ENCODE results near the gene SLC6A9. TPM values are rescaled to one million over a fixed set of nuclear protein-coding genes. Genes with fewer than 3 reads are reported as not detected.

Gene SLC6A9
- total RNA-seq, 1 donor from 2014 or later: 29.4 TPM

GRCh38 chr1:44021156-44021555 lies 10.1 kb downstream of the SLC6A9 start:
- peaks cover 6% of the 10 kb centered on the region for H3K36me3 Mint-ChIP-seq (ENCODE audit: insufficient read depth)
- H3K27ac Mint-ChIP-seq: no peak overlapping the region
- peaks cover 2% of the 10 kb centered on the region for H3K4me1 Mint-ChIP-seq (ENCODE audit: low read depth)
- H3K27me3 Mint-ChIP-seq: no peaks in the 10 kb centered on the region
- no peaks in the 10 kb centered on the region for H3K9me3 Mint-ChIP-seq (ENCODE audit: low read depth)
- DNase-seq (ENCODE audit: low spot score, unreplicated experiment): no peak
- TF ChIP-seq CTCF (IDR thresholded peaks at IDR 0.05; ENCODE audit: unreplicated experiment): no peak
- H3K4me3 Mint-ChIP-seq (ENCODE audit: low read depth): no peak overlapping the region

- no peaks in the 10 kb centered on the region for H3K27me3 Mint-ChIP-seq
- H3K9me3 Mint-ChIP-seq (ENCODE audit: low read depth): no peaks in the 10 kb centered on the region
- TF ChIP-seq CTCF (IDR thresholded peaks at IDR 0.05; ENCODE audit: unreplicated experiment): no peak
- H3K27ac Mint-ChIP-seq: no peak overlapping the region
- H3K4me3 Mint-ChIP-seq (ENCODE audit: low read depth): no peak overlapping the region
- peaks cover 2% of the 10 kb centered on the region for H3K4me1 Mint-ChIP-seq (ENCODE audit: low read depth)
- peaks cover 6% of the 10 kb centered on the region for H3K36me3 Mint-ChIP-seq (ENCODE audit: insufficient read depth)
- DNase-seq (ENCODE audit: low spot score, unreplicated experiment): no peak
These were observed 10.8 kb downstream of the SLC6A9 start for GRCh38 chr1:44020464-44020863.

GRCh38 chr1:44019466-44019948 lies 11.8 kb downstream of the SLC6A9 start:
- H3K27me3 Mint-ChIP-seq: no peaks in the 10 kb centered on the region
- peaks cover 2% of the 10 kb centered on the region for H3K4me1 Mint-ChIP-seq (ENCODE audit: low read depth)
- H3K4me3 Mint-ChIP-seq (ENCODE audit: low read depth): no peak overlapping the region
- DNase-seq (ENCODE audit: low spot score, unreplicated experiment): no peak
- peaks cover 3% of the 10 kb centered on the region for H3K36me3 Mint-ChIP-seq (ENCODE audit: insufficient read depth)
- no peaks in the 10 kb centered on the region for H3K9me3 Mint-ChIP-seq (ENCODE audit: low read depth)
- no peak overlapping the region for H3K27ac Mint-ChIP-seq
- no peak for TF ChIP-seq CTCF (IDR thresholded peaks at IDR 0.05; ENCODE audit: unreplicated experiment)

GRCh38 chr1:44016890-44017400 lies 14.3 kb downstream of the SLC6A9 start:
- no peaks in the 10 kb centered on the region for H3K27me3 Mint-ChIP-seq
- no peak overlapping the region for H3K27ac Mint-ChIP-seq
- no peak for DNase-seq (ENCODE audit: low spot score, unreplicated experiment)
- no peaks in the 10 kb centered on the region for H3K9me3 Mint-ChIP-seq (ENCODE audit: low read depth)
- H3K4me3 Mint-ChIP-seq (ENCODE audit: low read depth): no peak overlapping the region
- peaks cover 3% of the 10 kb centered on the region for H3K4me1 Mint-ChIP-seq (ENCODE audit: low read depth)
- H3K36me3 Mint-ChIP-seq (ENCODE audit: insufficient read depth): no peaks in the 10 kb centered on the region
- no peak for TF ChIP-seq CTCF (IDR thresholded peaks at IDR 0.05; ENCODE audit: unreplicated experiment)

- H3K4me3 Mint-ChIP-seq (ENCODE audit: low read depth): no peak overlapping the region
- H3K4me1 Mint-ChIP-seq (ENCODE audit: low read depth): peaks cover 7% of the 10 kb centered on the region
- no peak for DNase-seq (ENCODE audit: low spot score, unreplicated experiment)
- H3K27ac Mint-ChIP-seq: no peak overlapping the region
- no peaks in the 10 kb centered on the region for H3K36me3 Mint-ChIP-seq (ENCODE audit: insufficient read depth)
- TF ChIP-seq CTCF (IDR thresholded peaks at IDR 0.05; ENCODE audit: unreplicated experiment): no peak
- H3K27me3 Mint-ChIP-seq: no peaks in the 10 kb centered on the region
- no peaks in the 10 kb centered on the region for H3K9me3 Mint-ChIP-seq (ENCODE audit: low read depth)
These were observed 15.0 kb downstream of the SLC6A9 start for GRCh38 chr1:44016041-44016889.
